MCF 10A (cell line): ENCODE measurements around the gene COLEC12. TPM values are rescaled to one million over a fixed set of nuclear protein-coding genes. Genes with fewer than 3 reads are reported as not detected.

Experiments
- BruUV-seq: library from RNA; stranded (reverse); fragments of 400-500 nt; replicated peaks from 2 replicates; lab custom pipeline; 2021; lab: Mats Ljungman, UMichigan
- CTCF ChIA-PET: fragments of 300-600 bp; sonication (Branson Sonifier 250); formaldehyde crosslinking; extraction: SDS; loops from one replicate; lab custom pipeline; 2021; ENCODE audit warnings: antibody characterized with exemption, inconsistent platforms; lab: Yijun Ruan, JAX
- POLR2A ChIA-PET: fragments of 300-600, 350-650 bp; sonication (Branson Sonifier 250); formaldehyde crosslinking; extraction: SDS; loops from one replicate; lab custom pipeline; 2020; ENCODE audit warnings: antibody characterized with exemption, inconsistent platforms; lab: Yijun Ruan, JAX
- DNase-seq: peaks from one replicate; pipeline ENCODE4 v3.0.0-alpha.2; 2018; ENCODE audit not compliant: unreplicated experiment
- H3K27ac Mint-ChIP-seq: one replicate; pipeline ENCODE4 v1.8.0; 2022; ENCODE audit warnings: mild to moderate bottlenecking, low read depth, mixed read lengths; ENCODE audit not compliant: unreplicated experiment
- H3K27me3 Mint-ChIP-seq: one replicate; pipeline ENCODE4 v1.8.0; 2022; ENCODE audit warnings: mixed read lengths; ENCODE audit not compliant: insufficient read depth, unreplicated experiment
- H3K36me3 Mint-ChIP-seq: one replicate; pipeline ENCODE4 v1.8.0; 2022; ENCODE audit warnings: mild to moderate bottlenecking, moderate library complexity, mixed read lengths; ENCODE audit not compliant: insufficient read depth, unreplicated experiment
- H3K4me1 Mint-ChIP-seq: one replicate; pipeline ENCODE4 v1.8.0; 2022; ENCODE audit warnings: mixed read lengths; ENCODE audit not compliant: insufficient read depth, unreplicated experiment
- H3K4me3 Mint-ChIP-seq: one replicate; pipeline ENCODE4 v1.8.0; 2022; ENCODE audit warnings: mild to moderate bottlenecking, moderate library complexity, mixed read lengths; ENCODE audit not compliant: unreplicated experiment
- H3K9me3 Mint-ChIP-seq: one replicate; pipeline ENCODE4 v1.8.0; 2022; ENCODE audit warnings: mixed read lengths; ENCODE audit not compliant: unreplicated experiment
- intact Hi-C: fragments of 100-400 bp; cut with micrococcal nuclease; formaldehyde crosslinking; loops from 2 replicates; pipeline ENCODE4 v1.14.1; 2022
- total RNA-seq: library from RNA; stranded (reverse); gene quantifications from 2 replicates; pipeline ENCODE4 v1.2.3, GENCODE V29; 2022
- TF ChIP-seq, protein P1 (sequence below): fragments of 200-600 bp; IDR thresholded peaks from one replicate; pipeline ENCODE4 v1.8.0; 2022; ENCODE audit warnings: antibody characterized with exemption, mild to moderate bottlenecking; ENCODE audit not compliant: unreplicated experiment

Gene COLEC12
- total RNA-seq, 1 experiment from 2014 or later = 0.05 TPM

DNA sequence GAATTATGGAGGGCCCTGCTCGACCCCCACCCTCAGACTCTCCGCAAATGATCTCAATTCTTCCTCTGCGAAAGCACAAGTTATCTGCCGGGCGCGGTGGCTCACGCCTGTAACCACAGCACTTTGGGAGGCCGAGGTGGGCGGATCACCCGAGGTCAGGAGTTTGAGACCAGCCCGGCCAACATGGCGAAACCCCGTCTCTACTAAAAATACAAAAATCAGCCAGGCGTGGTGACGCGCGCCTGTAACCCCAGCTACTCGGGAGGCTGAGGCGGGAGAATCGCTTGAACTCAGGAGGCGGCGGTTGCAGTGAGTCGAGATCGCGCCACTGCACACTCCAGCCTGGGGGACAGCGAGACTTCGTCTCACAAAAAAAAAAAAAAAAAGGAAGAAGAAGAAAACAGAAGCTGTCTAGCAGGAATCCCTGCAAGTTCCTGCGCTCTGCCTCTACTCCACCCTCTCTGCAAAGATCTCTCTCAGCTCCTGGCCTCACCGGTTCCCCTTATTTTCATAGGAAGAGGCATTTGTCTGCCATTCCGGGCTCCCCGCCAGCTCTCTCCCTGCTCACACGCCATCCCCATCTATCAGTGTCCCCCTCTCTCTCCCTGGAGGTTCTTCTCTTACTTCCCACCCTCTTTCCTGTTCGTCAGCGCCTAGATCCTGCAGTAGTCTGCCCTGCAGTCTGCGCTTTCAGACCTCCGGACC is 13.5 kb upstream of the COLEC12 start:
- Mint-ChIP-seq H3K4me3 (no peak overlapping the region), H3K9me3 (peaks cover 19% of the 10 kb centered on the region), H3K4me1 (no peaks in the 10 kb centered on the region), H3K27ac (no peak overlapping the region), H3K36me3 (no peaks in the 10 kb centered on the region), H3K27me3 (no peaks in the 10 kb centered on the region)
- intact Hi-C loops = no loop called here
- TF ChIP-seq, protein P1, sequence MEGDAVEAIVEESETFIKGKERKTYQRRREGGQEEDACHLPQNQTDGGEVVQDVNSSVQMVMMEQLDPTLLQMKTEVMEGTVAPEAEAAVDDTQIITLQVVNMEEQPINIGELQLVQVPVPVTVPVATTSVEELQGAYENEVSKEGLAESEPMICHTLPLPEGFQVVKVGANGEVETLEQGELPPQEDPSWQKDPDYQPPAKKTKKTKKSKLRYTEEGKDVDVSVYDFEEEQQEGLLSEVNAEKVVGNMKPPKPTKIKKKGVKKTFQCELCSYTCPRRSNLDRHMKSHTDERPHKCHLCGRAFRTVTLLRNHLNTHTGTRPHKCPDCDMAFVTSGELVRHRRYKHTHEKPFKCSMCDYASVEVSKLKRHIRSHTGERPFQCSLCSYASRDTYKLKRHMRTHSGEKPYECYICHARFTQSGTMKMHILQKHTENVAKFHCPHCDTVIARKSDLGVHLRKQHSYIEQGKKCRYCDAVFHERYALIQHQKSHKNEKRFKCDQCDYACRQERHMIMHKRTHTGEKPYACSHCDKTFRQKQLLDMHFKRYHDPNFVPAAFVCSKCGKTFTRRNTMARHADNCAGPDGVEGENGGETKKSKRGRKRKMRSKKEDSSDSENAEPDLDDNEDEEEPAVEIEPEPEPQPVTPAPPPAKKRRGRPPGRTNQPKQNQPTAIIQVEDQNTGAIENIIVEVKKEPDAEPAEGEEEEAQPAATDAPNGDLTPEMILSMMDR = no peak
- no TSS peak for BruUV-seq
- DNase-seq = no peak
- CTCF ChIA-PET = no interaction called here
- POLR2A ChIA-PET = no interaction called here

DNA sequence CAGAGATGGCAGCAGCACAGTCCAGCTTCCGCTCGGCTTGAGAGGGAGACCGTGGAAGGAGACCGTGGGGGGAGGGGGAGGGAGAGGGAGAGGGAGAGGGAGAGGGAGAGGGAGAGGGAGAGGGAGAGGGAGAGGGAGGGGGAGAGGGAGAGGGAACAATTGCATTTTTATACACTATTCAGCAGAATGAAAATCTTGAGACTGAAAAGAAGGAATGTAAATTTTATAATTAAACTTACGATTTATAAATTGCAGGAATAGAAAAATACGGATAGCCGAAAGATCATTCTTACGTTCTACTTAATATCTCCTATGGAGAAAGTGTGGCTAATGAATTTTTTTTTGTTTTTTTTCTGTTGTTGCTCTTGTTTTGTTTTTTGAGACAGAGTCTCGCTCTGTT is 12.5 kb upstream of the COLEC12 start:
- TF ChIP-seq, protein P1 = no peak
- H3K4me1 Mint-ChIP-seq = no peaks in the 10 kb centered on the region
- H3K36me3 Mint-ChIP-seq = no peaks in the 10 kb centered on the region
- no peaks in the 10 kb centered on the region for H3K27me3 Mint-ChIP-seq
- CTCF ChIA-PET = no interaction called here
- no TSS peak for BruUV-seq
- DNase-seq = no peak
- POLR2A ChIA-PET = no interaction called here
- H3K4me3 Mint-ChIP-seq = no peak overlapping the region
- H3K27ac Mint-ChIP-seq = no peak overlapping the region
- intact Hi-C loops = no loop called here
- H3K9me3 Mint-ChIP-seq = peaks cover 19% of the 10 kb centered on the region

DNA sequence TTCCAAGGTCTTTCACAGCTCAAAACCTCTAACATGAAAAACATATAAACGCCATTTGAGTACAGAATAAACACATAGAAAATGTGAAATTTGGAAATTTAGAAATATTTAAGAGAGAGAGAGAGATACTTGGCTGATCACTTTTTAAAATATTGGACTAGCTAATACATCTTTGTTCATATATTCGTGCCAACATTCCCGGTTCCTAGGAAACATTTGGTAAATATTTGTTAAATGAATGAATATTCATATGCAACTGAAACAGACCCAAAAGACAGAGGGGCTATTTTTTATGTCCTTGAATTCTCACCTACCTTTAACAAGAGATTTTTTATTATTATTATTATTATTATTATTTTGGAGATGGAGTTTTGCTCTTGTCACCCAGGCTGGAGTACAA is 8.3 kb upstream of the COLEC12 start:
- TF ChIP-seq, protein P1 = no peak
- POLR2A ChIA-PET = no interaction called here
- BruUV-seq = no TSS peak
- Mint-ChIP-seq H3K27ac (no peak overlapping the region), H3K27me3 (no peaks in the 10 kb centered on the region), H3K4me3 (no peak overlapping the region), H3K4me1 (no peaks in the 10 kb centered on the region), H3K36me3 (peaks cover 6% of the 10 kb centered on the region), H3K9me3 (peaks cover 13% of the 10 kb centered on the region)
- no peak for DNase-seq
- CTCF ChIA-PET = no interaction called here
- intact Hi-C loops = no loop called here

DNA sequence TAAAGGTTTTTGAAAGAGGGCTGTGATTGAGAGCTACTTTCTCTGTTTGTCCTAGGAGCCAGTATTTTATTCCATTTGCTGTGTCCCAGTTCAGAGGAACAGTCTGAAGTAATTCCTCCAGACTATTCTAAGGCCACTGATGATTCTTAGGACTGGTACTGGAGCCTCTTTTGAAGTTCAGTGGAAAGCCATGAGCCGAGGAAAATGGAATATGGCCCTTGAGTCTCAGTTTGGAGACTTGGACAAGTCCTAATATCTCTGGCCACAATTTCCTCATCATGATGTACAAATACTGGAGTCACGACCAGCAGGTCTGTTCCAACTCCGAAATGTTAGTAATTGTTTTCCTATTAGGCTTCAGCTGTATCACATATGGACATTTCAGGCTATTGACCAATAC is 7.1 kb upstream of the COLEC12 start:
- BruUV-seq = no TSS peak

More for the DNA sequence above, 7.1 kb upstream of the COLEC12 start:
- DNase-seq = no peak
- ChIA-PET CTCF (no interaction called here), POLR2A (no interaction called here)
- H3K4me1 Mint-ChIP-seq = no peaks in the 10 kb centered on the region
- peaks cover 13% of the 10 kb centered on the region for H3K9me3 Mint-ChIP-seq
- intact Hi-C loops = no loop called here
- H3K27me3 Mint-ChIP-seq = no peaks in the 10 kb centered on the region
- TF ChIP-seq, protein P1 = no peak
- H3K36me3 Mint-ChIP-seq = peaks cover 6% of the 10 kb centered on the region
- no peak overlapping the region for H3K27ac Mint-ChIP-seq
- no peak overlapping the region for H3K4me3 Mint-ChIP-seq
